HT1080 (cell line): ENCODE results near the gene SLC34A1. TPM values are rescaled to one million over a fixed set of nuclear protein-coding genes. Genes with fewer than 3 reads are reported as not detected.

Source experiments
- DNase-seq: peaks from one replicate; pipeline ENCODE4 v3.0.0-alpha.2; 2015; ENCODE audit warnings: low read depth
- total RNA-seq: library from RNA; depleted of rRNA; stranded (reverse); fragments of >200 nt; shearing (Covaris generic); gene quantifications from 2 replicates; pipeline ENCODE4 v1.2.3, GENCODE V29; 2014

SLC34A1 gene
- total RNA-seq, 1 experiment from 2014 or later: 0.34 TPM

- DNase-seq: no peak
These were observed 2.3 kb downstream of the SLC34A1 start for GRCh38 chr5:177386542-177386941.

GRCh38 chr5:177387405-177387804 is 3.2 kb downstream of the SLC34A1 start:
- no peak for DNase-seq

GRCh38 chr5:177388521-177389052 is 4.4 kb downstream of the SLC34A1 start:
- DNase-seq: no peak

GRCh38 chr5:177389241-177390169 is 5.3 kb downstream of the SLC34A1 start:
- DNase-seq: peak; percentile 92

GRCh38 chr5:177390363-177391300 is 6.4 kb downstream of the SLC34A1 start:
- DNase-seq: peak; percentile 89

GRCh38 chr5:177392765-177393164 is 8.5 kb downstream of the SLC34A1 start:
- no peak for DNase-seq

GRCh38 chr5:177393206-177393765 is 9.1 kb downstream of the SLC34A1 start:
- DNase-seq: no peak

GRCh38 chr5:177393990-177394389 is 9.8 kb downstream of the SLC34A1 start:
- DNase-seq: no peak

GRCh38 chr5:177396078-177396477 is 11.8 kb downstream of the SLC34A1 start:
- DNase-seq: no peak

- no peak for DNase-seq
These were observed 12.6 kb downstream of the SLC34A1 start for GRCh38 chr5:177396807-177397206.

- no peak for DNase-seq
These were observed 13.7 kb downstream of the SLC34A1 start for GRCh38 chr5:177397875-177398390.

GRCh38 chr5:177399997-177400868 is 16.0 kb downstream of the SLC34A1 start, which contains the start of gene PFN3:
TSS of gene PFN3 (minus strand) at chr5:177400661. CDS start at chr5:177400576, 85 bp downstream.
- no peak for DNase-seq

- no peak for DNase-seq
These were observed 18.2 kb downstream of the SLC34A1 start for GRCh38 chr5:177402271-177403043.

GRCh38 chr5:177403102-177403791 is 19.0 kb downstream of the SLC34A1 start:
- no peak for DNase-seq

GRCh38 chr5:177403792-177404640 is 19.8 kb downstream of the SLC34A1 start:
- peak; percentile 78 for DNase-seq

- DNase-seq: no peak
These were observed 20.5 kb downstream of the SLC34A1 start for GRCh38 chr5:177404641-177405179.

- no peak for DNase-seq
These were observed 21.1 kb downstream of the SLC34A1 start for GRCh38 chr5:177405312-177405711.
